ENCODE measurements around the gene MAP3K21.

MAP3K21 gene

DNA sequence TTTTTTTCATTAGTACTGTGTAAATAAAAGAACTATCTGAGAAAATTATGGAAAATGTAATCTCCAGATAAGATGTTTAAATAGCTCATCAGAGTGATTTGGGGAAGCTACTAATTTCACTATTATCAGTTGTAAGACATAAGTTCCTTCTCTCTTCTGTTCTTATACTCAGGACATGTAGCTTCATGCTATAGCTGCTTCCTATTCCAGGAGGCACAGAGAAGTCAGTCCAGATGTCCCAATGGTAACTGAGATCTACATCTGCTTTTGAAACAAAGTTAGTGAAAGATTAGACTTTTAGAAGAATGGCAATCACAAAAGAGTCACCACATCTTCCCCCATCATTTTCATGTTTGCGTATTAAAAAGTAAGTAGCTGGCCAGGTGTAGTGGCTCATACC lies 5.6 kb downstream of the MAP3K21 start:
- H3K4me2 ChIP-seq (ENCODE audit: low read depth, low read length) = no peak overlapping the region

DNA sequence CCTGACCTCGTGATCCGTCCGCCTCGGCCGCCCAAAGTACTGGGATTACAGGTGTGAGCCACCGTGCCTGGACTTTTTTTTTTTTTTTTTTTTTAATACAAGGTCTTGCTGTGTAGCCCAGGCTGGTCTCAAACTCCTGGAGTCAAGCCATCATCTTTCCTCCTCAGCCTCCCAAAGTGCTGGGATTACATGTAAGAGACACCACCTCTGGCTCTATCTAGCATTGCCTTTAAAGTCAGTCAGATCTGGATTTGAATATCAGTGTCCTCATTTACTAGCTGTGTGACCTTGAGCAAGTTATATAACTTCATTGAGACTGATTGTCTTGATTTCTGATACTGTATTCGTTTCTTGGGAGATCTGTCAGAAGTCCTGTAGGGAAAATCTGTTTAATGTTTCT lies 6.6 kb downstream of the MAP3K21 start:
- H2AFZ ChIP-seq (ENCODE audit: low read length) = no peak overlapping the region
- no peaks in the 10 kb centered on the region for H3K27me3 ChIP-seq (replicated peaks; ENCODE audit: insufficient read depth, low read length)
- H3K4me1 ChIP-seq (ENCODE audit: low read length) = peaks cover 10% of the 10 kb centered on the region; the same call in 1 of the 2 replicates
- TF ChIP-seq, protein P1, sequence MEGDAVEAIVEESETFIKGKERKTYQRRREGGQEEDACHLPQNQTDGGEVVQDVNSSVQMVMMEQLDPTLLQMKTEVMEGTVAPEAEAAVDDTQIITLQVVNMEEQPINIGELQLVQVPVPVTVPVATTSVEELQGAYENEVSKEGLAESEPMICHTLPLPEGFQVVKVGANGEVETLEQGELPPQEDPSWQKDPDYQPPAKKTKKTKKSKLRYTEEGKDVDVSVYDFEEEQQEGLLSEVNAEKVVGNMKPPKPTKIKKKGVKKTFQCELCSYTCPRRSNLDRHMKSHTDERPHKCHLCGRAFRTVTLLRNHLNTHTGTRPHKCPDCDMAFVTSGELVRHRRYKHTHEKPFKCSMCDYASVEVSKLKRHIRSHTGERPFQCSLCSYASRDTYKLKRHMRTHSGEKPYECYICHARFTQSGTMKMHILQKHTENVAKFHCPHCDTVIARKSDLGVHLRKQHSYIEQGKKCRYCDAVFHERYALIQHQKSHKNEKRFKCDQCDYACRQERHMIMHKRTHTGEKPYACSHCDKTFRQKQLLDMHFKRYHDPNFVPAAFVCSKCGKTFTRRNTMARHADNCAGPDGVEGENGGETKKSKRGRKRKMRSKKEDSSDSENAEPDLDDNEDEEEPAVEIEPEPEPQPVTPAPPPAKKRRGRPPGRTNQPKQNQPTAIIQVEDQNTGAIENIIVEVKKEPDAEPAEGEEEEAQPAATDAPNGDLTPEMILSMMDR (IDR thresholded peaks at IDR 0.05; ENCODE audit: low read length) = no peak
- TF ChIP-seq EZH2phosphoT487 (IDR thresholded peaks at IDR 0.05; ENCODE audit: low read length) (no peak), EZH2 (optimal IDR thresholded peaks at IDR 0.05; ENCODE audit: low read depth, low read length) (no peak)
- H3K9me3 ChIP-seq (replicated peaks; ENCODE audit: insufficient read depth, low read length) = no peaks in the 10 kb centered on the region
- no peaks in the 10 kb centered on the region for H3F3A ChIP-seq (ENCODE audit: insufficient read depth, low read length)
- H3K9me2 ChIP-seq (replicated peaks; ENCODE audit: insufficient read depth, low read length) = no peaks in the 10 kb centered on the region
- DNase-seq = no peak
- no peak overlapping the region for H3K4me2 ChIP-seq (ENCODE audit: low read depth, low read length)
- no peak overlapping the region for H3K9ac ChIP-seq (ENCODE audit: low read length)
- no peaks in the 10 kb centered on the region for H4K20me1 ChIP-seq (ENCODE audit: insufficient read depth, low read length)
- H3K27ac ChIP-seq (ENCODE audit: low read length) = no peak overlapping the region
- no peak overlapping the region for H3K4me3 ChIP-seq (ENCODE audit: low read length)
- H3K36me3 ChIP-seq (replicated peaks; ENCODE audit: insufficient read depth, low read length) = no peaks in the 10 kb centered on the region
- H3K79me2 ChIP-seq (ENCODE audit: low read length) = peaks cover 84% of the 10 kb centered on the region

More for the DNA sequence above, 5.6 kb downstream of the MAP3K21 start:
- Histone ChIP-seq H3K9me3 (replicated peaks; ENCODE audit: insufficient read depth, low read length) (no peaks in the 10 kb centered on the region), H3K27me3 (replicated peaks; ENCODE audit: insufficient read depth, low read length) (no peaks in the 10 kb centered on the region), H4K20me1 (ENCODE audit: insufficient read depth, low read length) (no peaks in the 10 kb centered on the region), H2AFZ (ENCODE audit: low read length) (no peak overlapping the region), H3K9me2 (replicated peaks; ENCODE audit: insufficient read depth, low read length) (no peaks in the 10 kb centered on the region), H3K36me3 (replicated peaks; ENCODE audit: insufficient read depth, low read length) (no peaks in the 10 kb centered on the region), H3K4me1 (ENCODE audit: low read length) (peaks cover 15% of the 10 kb centered on the region; the same call in 1 of the 2 replicates), H3K9ac (ENCODE audit: low read length) (no peak overlapping the region), H3K27ac (ENCODE audit: low read length) (no peak overlapping the region), H3F3A (ENCODE audit: insufficient read depth, low read length) (peaks cover 2% of the 10 kb centered on the region; the same call in 1 of the 2 replicates), H3K79me2 (ENCODE audit: low read length) (peaks cover 83% of the 10 kb centered on the region), H3K4me3 (ENCODE audit: low read length) (no peak overlapping the region)
- TF ChIP-seq EZH2 (optimal IDR thresholded peaks at IDR 0.05; ENCODE audit: low read depth, low read length) = no peak
- no peak for TF ChIP-seq EZH2phosphoT487 (IDR thresholded peaks at IDR 0.05; ENCODE audit: low read length)
- TF ChIP-seq, protein P1 (IDR thresholded peaks at IDR 0.05; ENCODE audit: low read length) = no peak
- DNase-seq = no peak

DNA sequence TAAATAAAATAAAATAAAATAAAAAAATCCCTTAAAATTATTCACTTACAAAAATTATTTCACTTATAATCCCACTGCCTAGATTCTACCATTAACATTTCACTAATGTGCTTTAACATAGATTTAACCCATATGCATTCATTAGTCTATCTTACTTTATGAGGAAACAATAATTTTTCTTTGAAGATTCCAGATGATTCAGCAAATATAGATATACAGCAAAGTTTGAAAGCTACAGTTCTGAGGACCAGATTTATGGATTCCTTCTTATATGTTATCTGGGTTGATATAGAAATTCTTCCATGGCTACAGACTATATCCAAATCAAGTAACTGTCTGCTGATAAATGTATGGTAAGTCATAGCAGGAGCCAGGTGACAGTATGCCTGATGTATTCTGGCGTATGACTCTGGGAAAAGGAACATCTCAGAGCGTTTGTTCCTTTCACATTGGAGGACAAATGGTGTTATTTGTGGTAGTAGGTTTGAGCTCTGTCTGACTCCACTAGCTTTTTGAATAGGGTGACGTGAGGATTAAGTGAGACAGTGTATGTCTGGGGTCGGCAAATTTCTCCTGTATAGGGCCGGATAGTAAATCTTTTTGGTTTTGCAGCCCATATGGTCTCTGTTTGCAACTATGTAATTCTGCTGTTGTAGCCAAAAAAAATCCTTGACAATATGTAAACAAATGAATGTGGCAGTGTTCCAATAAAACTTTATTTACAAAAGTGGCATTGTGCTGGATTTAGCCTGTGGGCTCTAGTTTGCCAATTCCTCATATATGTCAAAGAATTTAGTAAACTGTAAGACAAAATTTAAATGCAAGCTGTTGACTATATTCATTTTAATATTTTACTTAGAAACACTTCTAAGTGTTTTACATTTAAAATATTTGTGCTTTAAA lies 9.3 kb downstream of the MAP3K21 start:
- no peak overlapping the region for H3K27ac ChIP-seq (ENCODE audit: low read length)
- no peak overlapping the region for H3K4me2 ChIP-seq (ENCODE audit: low read depth, low read length)
- H2AFZ ChIP-seq (ENCODE audit: low read length) = no peak overlapping the region
- H3K4me1 ChIP-seq (ENCODE audit: low read length) = no peaks in the 10 kb centered on the region
- peaks cover 82% of the 10 kb centered on the region for H3K79me2 ChIP-seq (ENCODE audit: low read length)
- TF ChIP-seq EZH2 (optimal IDR thresholded peaks at IDR 0.05; ENCODE audit: low read depth, low read length) (no peak), EZH2phosphoT487 (IDR thresholded peaks at IDR 0.05; ENCODE audit: low read length) (no peak)
- TF ChIP-seq, protein P1 (IDR thresholded peaks at IDR 0.05; ENCODE audit: low read length) = no peak
- peak; percentile 3 for DNase-seq
- H4K20me1 ChIP-seq (ENCODE audit: insufficient read depth, low read length) = no peaks in the 10 kb centered on the region
- H3F3A ChIP-seq (ENCODE audit: insufficient read depth, low read length) = no peaks in the 10 kb centered on the region
- no peak overlapping the region for H3K4me3 ChIP-seq (ENCODE audit: low read length)
- H3K9me3 ChIP-seq (replicated peaks; ENCODE audit: insufficient read depth, low read length) = no peaks in the 10 kb centered on the region
- H3K36me3 ChIP-seq (replicated peaks; ENCODE audit: insufficient read depth, low read length) = no peaks in the 10 kb centered on the region
- no peaks in the 10 kb centered on the region for H3K9me2 ChIP-seq (replicated peaks; ENCODE audit: insufficient read depth, low read length)
- no peaks in the 10 kb centered on the region for H3K27me3 ChIP-seq (replicated peaks; ENCODE audit: insufficient read depth, low read length)
- H3K9ac ChIP-seq (ENCODE audit: low read length) = no peak overlapping the region
